ENCODE measurements around the gene ZNF207. TPM values are rescaled to one million over a fixed set of nuclear protein-coding genes. Genes with fewer than 3 reads are reported as not detected.
"Not testable (repeated sequence)": the region's sequence is repeated elsewhere in the genome, so short reads cannot be mapped to it uniquely, and the experiment has no call there.

Gene ZNF207
- total RNA-seq, 1 donor from 2014 or later = 245 TPM

DNA sequence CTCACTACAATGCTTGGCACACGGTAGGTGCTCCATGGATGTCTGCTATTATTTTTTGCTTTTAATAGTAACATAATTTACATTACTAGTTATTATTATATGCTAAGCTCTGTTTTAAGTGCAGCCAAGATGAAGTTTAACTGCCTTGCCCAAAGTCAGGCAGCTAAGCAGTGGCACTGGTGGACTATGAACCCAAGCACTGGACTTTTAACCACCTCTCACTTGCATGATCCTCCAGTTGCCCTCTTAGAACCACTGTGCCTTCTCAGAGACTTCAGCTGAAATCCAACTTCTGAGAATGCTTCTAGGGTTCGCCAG lies 1.5 kb upstream of the ZNF207 start:
- Mint-ChIP-seq H3K27me3 (ENCODE audit: low read depth) (no peaks in the 10 kb centered on the region), H3K4me3 (peak overlapping the region; percentile 80), H3K27ac (ENCODE audit: unreplicated experiment) (no peak overlapping the region), H3K36me3 (ENCODE audit: low read depth) (peaks cover 11% of the 10 kb centered on the region), H3K9me3 (no peaks in the 10 kb centered on the region), H3K4me1 (peaks cover 28% of the 10 kb centered on the region)
- no peak for DNase-seq (ENCODE audit: low read depth, low spot score)
- TF ChIP-seq, protein P1, sequence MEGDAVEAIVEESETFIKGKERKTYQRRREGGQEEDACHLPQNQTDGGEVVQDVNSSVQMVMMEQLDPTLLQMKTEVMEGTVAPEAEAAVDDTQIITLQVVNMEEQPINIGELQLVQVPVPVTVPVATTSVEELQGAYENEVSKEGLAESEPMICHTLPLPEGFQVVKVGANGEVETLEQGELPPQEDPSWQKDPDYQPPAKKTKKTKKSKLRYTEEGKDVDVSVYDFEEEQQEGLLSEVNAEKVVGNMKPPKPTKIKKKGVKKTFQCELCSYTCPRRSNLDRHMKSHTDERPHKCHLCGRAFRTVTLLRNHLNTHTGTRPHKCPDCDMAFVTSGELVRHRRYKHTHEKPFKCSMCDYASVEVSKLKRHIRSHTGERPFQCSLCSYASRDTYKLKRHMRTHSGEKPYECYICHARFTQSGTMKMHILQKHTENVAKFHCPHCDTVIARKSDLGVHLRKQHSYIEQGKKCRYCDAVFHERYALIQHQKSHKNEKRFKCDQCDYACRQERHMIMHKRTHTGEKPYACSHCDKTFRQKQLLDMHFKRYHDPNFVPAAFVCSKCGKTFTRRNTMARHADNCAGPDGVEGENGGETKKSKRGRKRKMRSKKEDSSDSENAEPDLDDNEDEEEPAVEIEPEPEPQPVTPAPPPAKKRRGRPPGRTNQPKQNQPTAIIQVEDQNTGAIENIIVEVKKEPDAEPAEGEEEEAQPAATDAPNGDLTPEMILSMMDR (conservative IDR thresholded peaks at IDR 0.05) = no peak

DNA sequence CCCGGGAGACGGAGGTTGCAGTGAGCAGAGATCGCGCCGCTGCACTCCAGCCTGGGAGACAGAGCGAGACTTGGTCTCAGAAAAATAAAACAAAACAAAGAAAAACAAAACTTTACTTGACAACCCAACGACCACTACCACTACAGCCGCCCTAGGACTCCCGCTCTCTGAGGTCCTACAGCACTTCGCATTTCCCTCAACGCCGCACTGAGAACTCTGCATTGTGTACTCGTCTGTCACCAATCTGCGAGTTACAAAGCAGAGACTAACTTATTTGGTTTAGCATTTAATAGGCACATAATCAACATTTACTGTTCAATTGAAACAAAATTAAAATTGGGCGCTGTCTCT lies 479 bp upstream of the ZNF207 start:
- DNase-seq (ENCODE audit: low read depth, low spot score) = no peak
- peak overlapping the region; percentile 99 for H3K27ac Mint-ChIP-seq (ENCODE audit: unreplicated experiment)
- TF ChIP-seq, protein P1 (conservative IDR thresholded peaks at IDR 0.05) = no peak
- H3K9me3 Mint-ChIP-seq = no peaks in the 10 kb centered on the region
- H3K27me3 Mint-ChIP-seq (ENCODE audit: low read depth) = no peaks in the 10 kb centered on the region
- H3K4me1 Mint-ChIP-seq = peaks cover 28% of the 10 kb centered on the region
- H3K4me3 Mint-ChIP-seq = peak overlapping the region; percentile 97
- H3K36me3 Mint-ChIP-seq (ENCODE audit: low read depth) = peaks cover 11% of the 10 kb centered on the region

DNA sequence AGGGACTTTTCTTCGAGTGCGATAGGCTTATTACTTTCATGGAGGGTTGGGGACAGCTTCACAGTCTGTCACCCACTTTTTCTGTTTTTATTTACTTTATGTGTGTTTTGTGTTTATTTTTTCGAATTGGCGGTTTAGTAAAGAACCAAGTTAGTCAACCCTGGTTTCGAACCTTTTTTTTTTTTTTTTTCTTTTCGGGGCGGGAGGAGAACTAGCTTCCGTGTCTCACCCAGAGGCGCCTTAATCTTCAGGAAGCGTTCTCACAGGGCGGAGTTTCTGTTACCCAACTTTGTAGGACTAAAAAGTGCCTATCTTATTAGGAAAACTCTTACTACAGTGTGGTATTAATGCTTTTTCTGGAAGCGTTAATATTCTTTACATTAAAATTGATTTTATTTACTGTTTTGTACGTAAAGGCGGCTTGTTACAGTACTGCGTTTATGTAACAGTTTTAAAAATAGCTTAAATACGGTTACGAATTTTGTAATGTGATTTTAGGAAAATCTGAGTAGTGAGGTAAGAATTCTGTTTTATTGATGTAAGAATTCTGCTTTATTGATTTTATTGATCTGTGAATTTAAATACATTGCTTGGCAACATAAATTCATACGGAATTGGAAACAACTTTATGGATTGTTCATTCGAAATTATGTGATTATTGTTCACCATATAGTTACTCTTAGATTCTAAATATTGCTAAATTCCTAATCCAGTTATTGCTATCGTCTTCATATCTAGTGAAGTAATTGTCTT lies 885 bp downstream of the ZNF207 start:
- H3K27me3 Mint-ChIP-seq (ENCODE audit: low read depth) = no peaks in the 10 kb centered on the region
- peak overlapping the region; percentile 99 for H3K27ac Mint-ChIP-seq (ENCODE audit: unreplicated experiment)
- H3K36me3 Mint-ChIP-seq (ENCODE audit: low read depth) = peaks cover 11% of the 10 kb centered on the region
- H3K9me3 Mint-ChIP-seq = no peaks in the 10 kb centered on the region
- H3K4me1 Mint-ChIP-seq = peaks cover 41% of the 10 kb centered on the region
- H3K4me3 Mint-ChIP-seq = peak overlapping the region; percentile 97
- no peak for DNase-seq (ENCODE audit: low read depth, low spot score)
- TF ChIP-seq, protein P1 (conservative IDR thresholded peaks at IDR 0.05) = no peak

DNA sequence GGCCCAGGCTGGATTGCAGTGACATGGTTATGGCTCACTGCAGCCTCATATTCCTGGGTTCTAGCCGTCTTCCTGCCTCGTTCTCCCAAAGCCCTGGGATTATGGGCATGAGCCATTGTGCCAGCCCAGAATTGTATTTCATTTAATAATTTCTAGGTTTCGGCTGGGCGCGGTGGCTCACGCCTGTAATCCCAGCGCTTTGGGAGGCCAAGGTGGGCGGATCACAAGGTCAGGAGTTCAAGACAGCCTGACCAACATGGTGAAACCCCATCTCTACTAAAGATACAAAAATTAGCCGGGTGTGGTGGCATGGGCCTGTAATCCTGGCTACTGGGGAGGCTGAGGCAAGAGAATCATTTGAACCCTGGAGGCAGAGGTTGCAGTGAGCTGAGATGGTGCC lies 2.8 kb downstream of the ZNF207 start:
- not testable (repeated sequence) for H3K27me3 Mint-ChIP-seq (ENCODE audit: low read depth); DNase-seq (ENCODE audit: low read depth, low spot score); H3K9me3 Mint-ChIP-seq; H3K27ac Mint-ChIP-seq (ENCODE audit: unreplicated experiment)
- Mint-ChIP-seq H3K4me3 (peak overlapping the region; percentile 97), H3K4me1 (peaks cover 45% of the 10 kb centered on the region), H3K36me3 (ENCODE audit: low read depth) (peaks cover 13% of the 10 kb centered on the region)

DNA sequence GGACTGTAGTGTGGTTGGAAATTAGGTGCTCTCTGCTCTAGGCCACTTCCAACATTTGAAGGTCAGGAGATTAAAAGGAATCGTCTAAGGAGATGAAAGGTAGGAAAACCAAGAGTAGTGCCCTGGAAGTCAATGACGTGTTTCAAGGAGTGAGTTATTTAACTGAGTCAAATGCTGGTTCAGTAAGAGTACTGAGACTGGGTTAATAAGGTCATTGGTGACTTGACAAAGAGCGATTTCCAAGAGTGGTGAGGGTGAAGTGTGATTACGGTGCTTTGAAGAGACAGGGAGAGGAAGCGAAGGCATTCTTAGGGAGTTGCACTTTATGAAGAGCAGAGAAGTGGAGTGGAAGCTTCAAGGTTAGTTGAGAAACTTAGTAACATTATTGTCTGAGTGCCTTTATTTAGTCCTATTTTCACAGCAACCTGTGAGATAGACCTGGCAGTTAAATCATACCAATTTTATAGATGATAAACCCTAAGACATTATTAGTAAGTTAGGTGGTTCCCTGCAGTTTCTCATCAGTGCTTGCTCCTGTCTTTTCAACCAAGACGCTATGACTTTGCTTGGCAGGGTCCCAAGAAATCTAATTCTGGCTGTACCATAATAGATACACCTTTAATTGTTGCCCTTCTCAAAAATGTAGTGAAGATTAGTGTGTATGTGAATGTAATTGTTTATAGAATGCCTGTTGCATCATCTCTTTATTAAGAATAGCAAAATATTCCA lies 5.9 kb downstream of the ZNF207 start:
- TF ChIP-seq, protein P1 (conservative IDR thresholded peaks at IDR 0.05) = no peak
- Mint-ChIP-seq H3K4me3 (peak overlapping the region; percentile 7), H3K27ac (ENCODE audit: unreplicated experiment) (no peak overlapping the region)

DNA sequence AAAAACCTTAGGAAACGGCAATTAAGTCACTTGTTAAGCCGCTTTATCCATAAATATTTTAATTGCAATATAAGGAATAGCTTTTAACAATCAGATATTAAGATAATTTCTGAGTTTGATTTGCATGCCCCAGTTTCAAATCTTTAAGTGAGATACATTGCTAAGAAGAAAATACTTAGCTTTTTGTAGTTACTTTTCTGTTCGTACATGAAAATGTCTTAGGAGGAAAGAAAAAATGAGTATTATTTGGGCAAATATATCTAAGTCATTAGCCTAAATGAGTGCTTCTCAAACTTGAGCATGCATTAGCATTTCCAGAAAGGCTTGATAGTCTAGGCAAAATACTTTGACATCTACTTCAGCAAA lies 6.4 kb downstream of the ZNF207 start:
- no peaks in the 10 kb centered on the region for H3K9me3 Mint-ChIP-seq
- H3K27me3 Mint-ChIP-seq (ENCODE audit: low read depth) = no peaks in the 10 kb centered on the region
- H3K4me1 Mint-ChIP-seq = peaks cover 32% of the 10 kb centered on the region
- TF ChIP-seq, protein P1 (conservative IDR thresholded peaks at IDR 0.05) = no peak
- no peak overlapping the region for H3K27ac Mint-ChIP-seq (ENCODE audit: unreplicated experiment)
- no peak for DNase-seq (ENCODE audit: low read depth, low spot score)
- no peak overlapping the region for H3K4me3 Mint-ChIP-seq
- H3K36me3 Mint-ChIP-seq (ENCODE audit: low read depth) = peaks cover 11% of the 10 kb centered on the region

More for the DNA sequence above, 5.9 kb downstream of the ZNF207 start:
- no peak for DNase-seq (ENCODE audit: low read depth, low spot score)
- Mint-ChIP-seq H3K36me3 (ENCODE audit: low read depth) (peaks cover 10% of the 10 kb centered on the region), H3K4me1 (peaks cover 34% of the 10 kb centered on the region), H3K27me3 (ENCODE audit: low read depth) (no peaks in the 10 kb centered on the region), H3K9me3 (no peaks in the 10 kb centered on the region)
